ENCODE results near the gene FHIT.
A peak's percentile ranks its signal among the peaks of the same experiment; 100 is the strongest.

The FHIT gene

GRCh38 chr3:60755094-60755493 is 496.2 kb downstream of the FHIT start:
- no peak overlapping the region for H3K4me3 ChIP-seq (ENCODE audit: low read depth, low read length)
- no peak overlapping the region for H3K27ac ChIP-seq
- no peaks in the 10 kb centered on the region for H3K9me3 ChIP-seq (ENCODE audit: control insufficient read depth, low read length)
- no peaks in the 10 kb centered on the region for H3K36me3 ChIP-seq (ENCODE audit: control insufficient read depth, insufficient read depth, low read length)
- H3K9ac ChIP-seq = no peak overlapping the region
- no peak overlapping the region for H3K4me2 ChIP-seq (ENCODE audit: low read length)
- no peaks in the 10 kb centered on the region for H3K4me1 ChIP-seq
- TF ChIP-seq, protein P1, sequence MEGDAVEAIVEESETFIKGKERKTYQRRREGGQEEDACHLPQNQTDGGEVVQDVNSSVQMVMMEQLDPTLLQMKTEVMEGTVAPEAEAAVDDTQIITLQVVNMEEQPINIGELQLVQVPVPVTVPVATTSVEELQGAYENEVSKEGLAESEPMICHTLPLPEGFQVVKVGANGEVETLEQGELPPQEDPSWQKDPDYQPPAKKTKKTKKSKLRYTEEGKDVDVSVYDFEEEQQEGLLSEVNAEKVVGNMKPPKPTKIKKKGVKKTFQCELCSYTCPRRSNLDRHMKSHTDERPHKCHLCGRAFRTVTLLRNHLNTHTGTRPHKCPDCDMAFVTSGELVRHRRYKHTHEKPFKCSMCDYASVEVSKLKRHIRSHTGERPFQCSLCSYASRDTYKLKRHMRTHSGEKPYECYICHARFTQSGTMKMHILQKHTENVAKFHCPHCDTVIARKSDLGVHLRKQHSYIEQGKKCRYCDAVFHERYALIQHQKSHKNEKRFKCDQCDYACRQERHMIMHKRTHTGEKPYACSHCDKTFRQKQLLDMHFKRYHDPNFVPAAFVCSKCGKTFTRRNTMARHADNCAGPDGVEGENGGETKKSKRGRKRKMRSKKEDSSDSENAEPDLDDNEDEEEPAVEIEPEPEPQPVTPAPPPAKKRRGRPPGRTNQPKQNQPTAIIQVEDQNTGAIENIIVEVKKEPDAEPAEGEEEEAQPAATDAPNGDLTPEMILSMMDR (IDR thresholded peaks at IDR 0.05) = peak; percentile 48
- H2AFZ ChIP-seq = no peak overlapping the region
- H3K27me3 ChIP-seq (ENCODE audit: control insufficient read depth, insufficient read depth, low read length) = no peaks in the 10 kb centered on the region
- peaks cover 3% of the 10 kb centered on the region for H3K79me2 ChIP-seq

- TF ChIP-seq, protein P1 (IDR thresholded peaks at IDR 0.05) = no peak
- H3K79me2 ChIP-seq = peaks cover 3% of the 10 kb centered on the region
- H3K27ac ChIP-seq = no peak overlapping the region
- no peaks in the 10 kb centered on the region for H3K9me3 ChIP-seq (ENCODE audit: control insufficient read depth, low read length)
- H3K4me3 ChIP-seq (ENCODE audit: low read depth, low read length) = no peak overlapping the region
- no peak overlapping the region for H3K9ac ChIP-seq
- no peak overlapping the region for H2AFZ ChIP-seq
- H3K4me1 ChIP-seq = no peaks in the 10 kb centered on the region
- no peaks in the 10 kb centered on the region for H3K36me3 ChIP-seq (ENCODE audit: control insufficient read depth, insufficient read depth, low read length)
- H3K27me3 ChIP-seq (ENCODE audit: control insufficient read depth, insufficient read depth, low read length) = no peaks in the 10 kb centered on the region
- no peak overlapping the region for H3K4me2 ChIP-seq (ENCODE audit: low read length)
Measured at GRCh38 chr3:60754617-60755016, 496.6 kb downstream of the FHIT start.

GRCh38 chr3:60752809-60753208 is 498.4 kb downstream of the FHIT start:
- no peaks in the 10 kb centered on the region for H3K4me1 ChIP-seq
- TF ChIP-seq, protein P1 (IDR thresholded peaks at IDR 0.05) = no peak
- H3K4me2 ChIP-seq (ENCODE audit: low read length) = no peak overlapping the region
- no peak overlapping the region for H2AFZ ChIP-seq
- H3K79me2 ChIP-seq = peaks cover 3% of the 10 kb centered on the region
- no peaks in the 10 kb centered on the region for H3K36me3 ChIP-seq (ENCODE audit: control insufficient read depth, insufficient read depth, low read length)
- no peak overlapping the region for H3K27ac ChIP-seq
- no peak overlapping the region for H3K4me3 ChIP-seq (ENCODE audit: low read depth, low read length)
- no peaks in the 10 kb centered on the region for H3K9me3 ChIP-seq (ENCODE audit: control insufficient read depth, low read length)
- no peak overlapping the region for H3K9ac ChIP-seq
- H3K27me3 ChIP-seq (ENCODE audit: control insufficient read depth, insufficient read depth, low read length) = no peaks in the 10 kb centered on the region

DNA sequence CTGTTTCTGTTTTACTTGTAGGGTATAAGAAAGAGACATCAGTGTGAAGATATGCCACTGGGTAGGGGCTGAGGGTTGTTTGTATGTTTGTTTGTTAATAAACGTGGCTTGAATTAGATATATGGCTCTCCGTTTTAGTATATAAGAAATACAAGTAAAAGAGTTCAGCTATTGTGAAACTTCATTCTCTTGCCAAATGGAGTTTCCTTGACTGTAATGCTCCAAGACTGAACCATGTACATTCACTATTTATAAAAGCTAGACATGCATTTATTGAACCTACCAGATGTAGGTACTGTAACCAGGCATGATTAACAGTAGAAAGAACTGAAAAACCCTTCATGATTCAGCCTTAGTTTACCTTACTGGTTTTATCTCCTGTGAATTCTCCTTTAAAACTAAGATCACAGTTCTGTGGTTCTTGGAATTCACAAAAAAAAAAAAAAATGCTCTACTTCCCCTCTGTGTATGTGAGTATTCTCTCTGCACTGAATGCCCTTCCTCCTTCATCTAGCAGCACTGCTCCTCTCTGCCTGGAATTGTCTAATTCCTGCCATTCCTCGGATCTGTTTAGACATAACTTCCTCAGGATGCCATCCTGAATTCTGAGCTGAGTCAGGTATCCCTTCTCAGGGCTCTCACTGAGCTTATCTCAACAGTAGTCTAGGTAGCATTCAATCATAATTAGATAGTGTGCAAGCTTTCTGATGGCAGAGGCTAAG is 504.4 kb downstream of the FHIT start:
- H3K4me3 ChIP-seq (ENCODE audit: low read depth, low read length) = no peak overlapping the region
- no peak overlapping the region for H2AFZ ChIP-seq
- H3K79me2 ChIP-seq = peaks cover 3% of the 10 kb centered on the region
- no peaks in the 10 kb centered on the region for H3K9me3 ChIP-seq (ENCODE audit: control insufficient read depth, low read length)
- H3K4me1 ChIP-seq = no peaks in the 10 kb centered on the region
- TF ChIP-seq, protein P1 (IDR thresholded peaks at IDR 0.05) = no peak
- no peak overlapping the region for H3K9ac ChIP-seq
- no peak overlapping the region for H3K4me2 ChIP-seq (ENCODE audit: low read length)
- H3K36me3 ChIP-seq (ENCODE audit: control insufficient read depth, insufficient read depth, low read length) = no peaks in the 10 kb centered on the region
- H3K27me3 ChIP-seq (ENCODE audit: control insufficient read depth, insufficient read depth, low read length) = no peaks in the 10 kb centered on the region
- H3K27ac ChIP-seq = no peak overlapping the region

- H3K4me3 ChIP-seq (ENCODE audit: low read depth, low read length) = no peak overlapping the region
- H3K9me3 ChIP-seq (ENCODE audit: control insufficient read depth, low read length) = no peaks in the 10 kb centered on the region
- H3K36me3 ChIP-seq (ENCODE audit: control insufficient read depth, insufficient read depth, low read length) = no peaks in the 10 kb centered on the region
- H2AFZ ChIP-seq = no peak overlapping the region
- H3K27ac ChIP-seq = no peak overlapping the region
- peaks cover 3% of the 10 kb centered on the region for H3K79me2 ChIP-seq
- no peaks in the 10 kb centered on the region for H3K27me3 ChIP-seq (ENCODE audit: control insufficient read depth, insufficient read depth, low read length)
- no peak overlapping the region for H3K9ac ChIP-seq
- TF ChIP-seq, protein P1 (IDR thresholded peaks at IDR 0.05) = no peak
- H3K4me1 ChIP-seq = no peaks in the 10 kb centered on the region
- H3K4me2 ChIP-seq (ENCODE audit: low read length) = no peak overlapping the region
Measured at GRCh38 chr3:60746043-60746638, 505.1 kb downstream of the FHIT start.
